Activated CD4-positive, alpha-beta memory T cell treated with anti-CD3 and anti-CD28 coated beads, Interleukin-2, amount 10 ng/mL, durations not matched to agents 7 days and 5 days (primary cell): ENCODE results near the gene GRAMD2A. TPM values are rescaled to one million over a fixed set of nuclear protein-coding genes. Genes with fewer than 3 reads are reported as not detected.

Source experiments
- CTCF ChIA-PET: fragments of 350-600 bp; sonication (Branson Sonifier 250); formaldehyde crosslinking; loops from one replicate; lab custom pipeline; 2021; ENCODE audit warnings: antibody characterized with exemption, inconsistent platforms; lab: Charles Lee
- POLR2A ChIA-PET: fragments of 350-600 bp; sonication (Branson Sonifier 250); formaldehyde crosslinking; loops from one replicate; lab custom pipeline; 2021; ENCODE audit warnings: antibody characterized with exemption; lab: Charles Lee
- DNase-seq: peaks from one replicate; pipeline ENCODE4 v3.0.0-alpha.2; 2020
- H3K27ac Mint-ChIP-seq: one replicate; pipeline ENCODE4 v1.8.0; 2021; ENCODE audit warnings: mild to moderate bottlenecking, mixed read lengths
- H3K27me3 Mint-ChIP-seq: one replicate; pipeline ENCODE4 v1.8.0; 2021; ENCODE audit warnings: mixed read lengths
- H3K36me3 Mint-ChIP-seq: one replicate; pipeline ENCODE4 v1.8.0; 2021; ENCODE audit warnings: low read depth, mixed read lengths
- H3K4me1 Mint-ChIP-seq: one replicate; pipeline ENCODE4 v1.8.0; 2021; ENCODE audit warnings: mixed read lengths
- H3K4me3 Mint-ChIP-seq: one replicate; pipeline ENCODE4 v1.8.0; 2021; ENCODE audit warnings: mild to moderate bottlenecking, mixed read lengths
- H3K9me3 Mint-ChIP-seq: one replicate; pipeline ENCODE4 v1.8.0; 2021; ENCODE audit warnings: mixed read lengths
- total RNA-seq, 2 experiments: library from RNA; stranded (reverse); gene quantifications; one replicate each; pipeline ENCODE4 v1.2.3, GENCODE V29; 2021

GRAMD2A gene
- total RNA-seq, 2 experiments from 2014 or later = not detected

DNA sequence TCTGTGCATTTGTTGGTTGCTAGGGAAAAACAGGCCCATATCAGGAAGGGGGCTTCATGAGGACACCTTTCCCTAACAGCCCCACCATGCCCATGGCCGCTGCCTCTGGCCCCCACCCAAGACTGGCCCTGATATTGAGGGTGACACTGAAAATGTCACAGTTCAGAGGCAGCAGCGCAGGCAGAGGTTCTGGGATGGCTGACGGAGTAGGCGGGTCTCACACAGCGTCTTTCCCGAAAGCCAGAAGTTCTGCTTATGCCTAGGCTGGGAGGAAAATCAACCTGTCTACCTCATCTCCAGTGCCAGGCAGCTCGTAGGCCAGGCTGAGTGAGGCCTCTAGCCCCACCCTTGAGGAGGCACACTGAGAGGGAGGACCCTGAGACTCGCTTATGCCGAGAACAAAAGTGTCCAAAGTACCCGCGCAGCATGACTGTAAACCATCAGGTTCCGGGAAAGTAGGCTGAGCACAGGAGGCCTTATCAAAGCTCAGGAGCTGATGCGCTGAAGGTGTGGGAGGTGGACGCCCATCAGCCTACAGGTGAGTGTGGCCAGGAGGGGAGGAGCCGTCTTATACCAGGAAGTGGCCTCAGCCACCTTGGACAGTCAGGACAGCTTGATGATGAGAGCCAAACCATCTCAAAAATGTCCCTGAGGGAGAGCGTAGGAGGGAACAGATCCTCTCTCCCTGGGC is 27.5 kb downstream of the GRAMD2A start:
- CTCF ChIA-PET = no interaction called here
- H3K4me3 Mint-ChIP-seq = no peak overlapping the region

DNA sequence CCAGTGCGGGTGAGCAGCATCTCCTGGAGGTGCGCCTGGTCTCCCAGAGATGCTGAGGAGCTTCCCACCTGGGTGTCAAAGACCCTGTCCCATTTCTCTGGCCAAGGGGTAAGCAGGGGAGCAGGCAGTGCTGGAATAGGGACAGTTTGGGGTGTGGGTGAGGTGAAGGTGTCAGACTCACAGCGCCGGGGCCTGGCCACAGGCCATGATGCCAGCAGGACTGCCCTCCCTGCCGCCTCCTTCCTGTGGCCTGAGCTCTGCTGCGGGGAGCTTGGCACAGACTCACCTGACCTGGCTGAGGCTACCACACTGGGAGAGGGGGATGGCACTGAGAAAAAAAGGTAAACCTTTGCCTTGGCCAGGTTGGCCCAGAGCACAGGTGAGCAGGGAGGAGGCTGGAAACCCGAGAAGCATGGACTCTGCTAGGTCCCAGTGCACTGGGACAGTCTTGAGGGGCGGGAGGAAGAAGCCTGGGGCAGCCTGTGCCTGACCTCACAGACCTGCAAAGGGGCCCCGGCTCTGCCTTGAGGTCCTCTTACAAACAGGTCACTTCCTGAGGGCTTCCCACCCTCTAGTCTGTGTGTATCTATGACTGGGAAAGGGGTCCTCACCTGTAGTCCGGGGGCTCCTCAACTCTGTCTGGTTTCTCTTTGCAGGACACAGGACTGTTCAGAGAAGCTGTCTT is 28.2 kb downstream of the GRAMD2A start:
- Mint-ChIP-seq H3K4me1 (peaks cover 15% of the 10 kb centered on the region), H3K36me3 (no peaks in the 10 kb centered on the region), H3K27me3 (no peaks in the 10 kb centered on the region), H3K4me3 (no peak overlapping the region), H3K27ac (no peak overlapping the region), H3K9me3 (no peaks in the 10 kb centered on the region)
- no peak for DNase-seq
- ChIA-PET CTCF (interaction anchor here (1.0 to 3.5 kb wide), 2 partner anchors 13 to 389 kb away, joined by 4 to 12 read pairs; no protein-coding TSS in a partner anchor), POLR2A (no interaction called here)

More for the DNA sequence above, 27.5 kb downstream of the GRAMD2A start:
- H3K27me3 Mint-ChIP-seq = peaks cover 2% of the 10 kb centered on the region
- no peak overlapping the region for H3K27ac Mint-ChIP-seq
- H3K9me3 Mint-ChIP-seq = no peaks in the 10 kb centered on the region
- no peaks in the 10 kb centered on the region for H3K36me3 Mint-ChIP-seq
- peaks cover 15% of the 10 kb centered on the region for H3K4me1 Mint-ChIP-seq
- POLR2A ChIA-PET = no interaction called here
- no peak for DNase-seq

DNA sequence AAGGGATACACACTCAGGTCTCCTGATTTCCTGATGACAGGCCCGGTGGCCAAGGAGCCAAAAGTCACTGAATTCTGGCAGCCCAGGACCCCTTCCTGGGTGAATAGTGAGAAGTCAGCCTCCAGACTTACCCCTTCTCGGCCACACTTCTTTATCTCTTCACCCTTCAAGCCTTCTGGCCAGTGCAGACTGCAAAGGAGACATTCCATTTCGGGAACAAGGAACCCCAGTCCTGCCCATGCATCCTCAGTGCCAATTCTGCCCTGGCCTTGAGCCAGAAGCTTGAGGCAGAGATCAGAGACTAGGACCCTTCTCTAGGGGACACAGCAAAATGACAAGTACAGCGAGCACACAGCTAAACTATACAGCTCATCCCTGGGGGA is 28.8 kb downstream of the GRAMD2A start:
- Mint-ChIP-seq H3K27ac (no peak overlapping the region), H3K27me3 (no peaks in the 10 kb centered on the region), H3K36me3 (no peaks in the 10 kb centered on the region), H3K9me3 (no peaks in the 10 kb centered on the region), H3K4me1 (peaks cover 15% of the 10 kb centered on the region), H3K4me3 (no peak overlapping the region)
- ChIA-PET POLR2A (interaction anchor here (1.0 kb wide), 1 partner anchor 62 kb away, joined by 3 read pairs; the partner anchor contains the start of gene PKM), CTCF (interaction anchor here (1.0 to 3.5 kb wide), 2 partner anchors 13 to 388 kb away, joined by 4 to 12 read pairs; no protein-coding TSS in a partner anchor)
- no peak for DNase-seq

DNA sequence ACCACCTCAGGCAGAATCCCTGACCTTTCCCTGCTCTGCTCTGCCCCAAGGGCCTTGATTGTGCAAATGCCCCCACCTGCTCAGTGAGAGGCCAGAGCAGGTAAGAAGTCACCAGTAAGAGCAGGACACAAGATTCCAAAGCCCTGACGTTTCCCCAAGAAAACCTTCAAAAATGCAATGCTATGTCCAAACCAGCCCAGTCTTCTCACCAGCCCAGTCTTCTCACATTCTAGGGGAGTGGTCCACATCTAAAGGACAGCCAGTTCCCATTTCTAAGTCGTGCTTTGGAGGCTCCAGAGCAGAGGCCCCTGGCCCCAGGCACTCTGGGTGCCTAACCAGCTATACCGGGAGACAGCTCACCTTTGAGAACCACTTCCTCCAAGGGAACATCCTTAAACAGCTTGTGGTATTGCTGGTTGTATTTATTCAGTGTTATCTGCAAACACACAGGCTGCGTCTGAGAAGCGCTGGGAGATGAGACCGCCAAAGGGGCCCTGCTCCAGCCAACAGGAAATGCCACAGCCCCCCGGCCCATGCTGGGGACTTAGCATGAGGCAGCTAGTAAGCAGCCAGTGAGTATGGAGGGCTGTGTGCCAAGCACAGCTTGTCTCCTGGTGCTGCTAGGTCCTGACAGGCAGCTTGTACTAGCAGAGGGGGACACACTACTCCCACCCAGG is 29.3 kb downstream of the GRAMD2A start:
- no peaks in the 10 kb centered on the region for H3K36me3 Mint-ChIP-seq
- CTCF ChIA-PET = interaction anchor here (1.0 to 3.5 kb wide), 2 partner anchors 12 to 387 kb away, joined by 4 to 12 read pairs; no protein-coding TSS in a partner anchor
- no peaks in the 10 kb centered on the region for H3K9me3 Mint-ChIP-seq
- peaks cover 15% of the 10 kb centered on the region for H3K4me1 Mint-ChIP-seq
- peak; percentile 31 for DNase-seq
- no peak overlapping the region for H3K4me3 Mint-ChIP-seq
- H3K27me3 Mint-ChIP-seq = no peaks in the 10 kb centered on the region
- H3K27ac Mint-ChIP-seq = no peak overlapping the region
- POLR2A ChIA-PET = interaction anchor here (1.0 kb wide), 1 partner anchor 63 kb away, joined by 3 read pairs; the partner anchor contains the start of gene PKM

DNA sequence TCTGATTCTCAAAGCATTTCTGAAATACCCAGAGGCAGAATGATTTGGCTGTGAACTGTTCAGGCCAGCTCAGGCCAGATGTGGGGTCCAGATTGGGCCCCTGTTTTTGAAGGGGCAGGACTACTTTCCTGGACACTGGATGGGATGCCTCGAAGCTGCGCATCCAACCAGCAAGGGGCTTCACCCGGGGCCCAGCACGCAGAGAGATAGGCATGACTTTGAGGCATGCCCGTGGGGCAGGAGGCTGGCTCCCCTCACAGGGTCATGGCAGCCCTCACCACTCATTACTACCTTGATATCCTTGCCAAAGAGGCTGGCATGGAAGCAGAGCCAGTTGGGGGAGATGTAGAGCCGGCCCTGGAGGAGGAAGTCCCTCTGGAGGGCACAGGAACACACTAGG is 30.1 kb downstream of the GRAMD2A start:
- no peaks in the 10 kb centered on the region for H3K9me3 Mint-ChIP-seq
- no peak for DNase-seq
- H3K4me1 Mint-ChIP-seq = peaks cover 15% of the 10 kb centered on the region
- H3K27me3 Mint-ChIP-seq = no peaks in the 10 kb centered on the region
- CTCF ChIA-PET = interaction anchor here (3.5 kb wide), 1 partner anchor 11 kb away, joined by 12 read pairs; no protein-coding TSS in a partner anchor
- POLR2A ChIA-PET = no interaction called here
- H3K27ac Mint-ChIP-seq = no peak overlapping the region
- no peak overlapping the region for H3K4me3 Mint-ChIP-seq
- no peaks in the 10 kb centered on the region for H3K36me3 Mint-ChIP-seq

DNA sequence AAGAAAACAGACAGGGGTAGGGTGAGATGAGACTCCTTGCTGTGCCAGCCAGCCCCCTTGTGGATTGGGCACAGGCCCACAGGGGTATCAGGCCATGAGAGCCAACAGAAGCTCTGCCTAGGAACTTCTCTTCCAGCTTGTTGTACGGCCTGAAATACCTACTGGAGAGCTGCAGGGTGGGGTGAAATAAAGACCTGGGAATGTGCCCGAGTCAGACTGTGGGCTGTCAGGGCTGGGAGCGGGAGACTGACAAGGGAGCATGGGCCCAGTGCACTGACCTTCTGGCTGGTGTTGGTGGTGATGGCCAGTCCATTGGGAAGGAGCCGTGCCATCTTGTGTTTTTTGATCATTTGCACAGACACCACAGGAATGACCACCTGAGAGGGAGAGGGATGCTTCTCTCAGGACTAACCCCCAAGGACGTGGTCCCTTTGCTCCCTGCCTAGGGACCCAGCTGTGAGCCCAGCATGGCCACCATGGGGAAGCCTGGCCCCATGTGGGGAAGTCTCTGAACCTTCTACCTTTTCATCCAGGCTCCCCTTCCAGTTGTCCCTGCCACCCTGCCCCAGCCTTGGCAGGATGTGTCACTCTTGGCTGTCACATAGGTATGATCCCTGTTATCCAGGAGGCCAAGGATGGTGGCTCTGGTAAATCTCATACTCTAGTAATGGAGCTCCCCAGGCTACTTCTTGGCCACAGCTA is 30.7 kb downstream of the GRAMD2A start:
- Mint-ChIP-seq H3K4me3 (no peak overlapping the region), H3K9me3 (no peaks in the 10 kb centered on the region), H3K36me3 (no peaks in the 10 kb centered on the region), H3K27ac (no peak overlapping the region), H3K27me3 (no peaks in the 10 kb centered on the region), H3K4me1 (peaks cover 15% of the 10 kb centered on the region)
- POLR2A ChIA-PET = no interaction called here
- DNase-seq = no peak
- CTCF ChIA-PET = interaction anchor here (3.5 kb wide), 1 partner anchor 11 kb away, joined by 12 read pairs; no protein-coding TSS in a partner anchor

DNA sequence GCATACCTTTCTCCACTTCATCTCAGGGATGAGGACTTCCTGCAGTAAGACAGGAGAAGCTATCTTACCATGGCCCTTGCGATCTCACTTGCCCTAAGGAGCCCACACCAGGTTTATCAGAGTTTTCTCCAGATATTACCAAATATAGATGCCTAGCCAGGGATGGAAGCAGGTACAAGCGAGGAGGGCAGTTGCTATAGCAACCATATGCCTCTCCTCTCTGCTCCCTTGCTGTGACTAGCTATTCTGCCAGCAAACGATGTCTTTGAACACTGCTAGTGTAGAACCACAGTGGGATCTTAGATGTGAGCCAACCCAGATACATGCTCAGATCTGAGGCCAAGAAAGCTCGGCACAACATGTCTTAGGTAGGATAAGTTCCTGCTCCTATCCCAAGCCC is 33.9 kb downstream of the GRAMD2A start:
- Mint-ChIP-seq H3K4me3 (no peak overlapping the region), H3K27ac (no peak overlapping the region)
- POLR2A ChIA-PET = no interaction called here

DNA sequence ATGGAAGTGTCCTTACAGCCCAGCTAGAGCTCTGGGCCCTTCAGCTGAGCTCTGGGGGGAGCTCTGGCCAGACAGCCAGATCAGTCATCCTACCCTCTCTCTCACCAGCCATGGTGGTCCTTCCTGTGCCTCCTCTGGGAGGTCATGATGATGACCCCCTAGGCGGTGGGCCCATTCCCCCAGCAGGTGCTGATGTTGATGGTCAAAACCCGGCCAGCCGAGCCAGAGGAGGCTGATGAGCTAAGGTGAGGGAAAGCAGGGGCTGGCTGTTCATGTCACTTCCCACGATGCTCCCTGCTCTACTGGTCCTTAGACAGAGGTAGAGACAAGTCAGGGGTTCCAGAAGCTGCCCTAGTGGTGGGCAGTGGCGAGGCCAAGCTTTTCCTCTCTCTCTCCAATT is 35.0 kb downstream of the GRAMD2A start:
- Mint-ChIP-seq H3K4me1 (no peaks in the 10 kb centered on the region), H3K9me3 (no peaks in the 10 kb centered on the region), H3K4me3 (no peak overlapping the region), H3K27me3 (peaks cover 4% of the 10 kb centered on the region), H3K27ac (no peak overlapping the region), H3K36me3 (no peaks in the 10 kb centered on the region)
- no peak for DNase-seq
- ChIA-PET CTCF (no interaction called here), POLR2A (no interaction called here)

More for the DNA sequence above, 33.9 kb downstream of the GRAMD2A start:
- CTCF ChIA-PET = no interaction called here
- Mint-ChIP-seq H3K4me1 (peaks cover 9% of the 10 kb centered on the region), H3K9me3 (no peaks in the 10 kb centered on the region), H3K27me3 (peaks cover 4% of the 10 kb centered on the region), H3K36me3 (no peaks in the 10 kb centered on the region)
- no peak for DNase-seq

DNA sequence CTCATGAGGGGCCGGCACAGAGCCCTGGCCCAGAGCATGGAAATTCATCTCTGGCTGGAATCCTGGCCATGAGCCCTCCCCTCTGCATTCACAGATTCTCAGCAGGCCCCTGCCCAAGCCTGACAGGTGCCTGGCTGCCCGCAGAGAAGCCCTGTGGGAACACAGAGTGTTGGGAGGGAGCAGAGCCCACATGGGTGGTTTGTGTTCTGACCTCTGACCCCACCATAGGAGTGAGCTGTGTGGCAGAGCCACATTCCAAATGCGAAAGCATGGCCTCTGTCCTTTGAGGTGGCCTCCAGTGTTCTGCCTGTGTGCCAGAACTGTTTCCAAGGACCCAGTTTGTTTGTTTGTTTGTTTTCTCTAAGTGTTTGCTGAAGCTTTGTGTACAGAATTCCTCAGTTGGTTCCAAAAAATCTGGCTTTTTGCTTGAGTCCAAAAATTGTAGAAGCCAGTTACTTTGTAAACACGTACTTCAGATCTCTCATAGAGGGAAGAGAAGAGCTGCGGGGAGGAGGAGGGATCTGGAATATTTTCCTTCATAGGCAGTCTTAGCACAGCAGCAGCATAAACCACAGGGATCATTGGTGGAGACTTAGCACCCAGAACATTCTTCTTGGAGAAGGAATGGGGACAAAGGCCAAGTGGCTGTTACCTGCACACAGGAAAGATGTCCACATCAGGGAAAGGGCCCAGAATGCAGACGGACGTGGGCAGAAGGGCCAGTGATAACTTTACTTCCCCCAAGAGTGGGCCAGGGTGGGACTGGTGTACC is 36.0 kb downstream of the GRAMD2A start:
- no peak for DNase-seq
- Mint-ChIP-seq H3K27ac (no peak overlapping the region), H3K36me3 (no peaks in the 10 kb centered on the region), H3K27me3 (peaks cover 4% of the 10 kb centered on the region), H3K9me3 (no peaks in the 10 kb centered on the region), H3K4me1 (no peaks in the 10 kb centered on the region), H3K4me3 (no peak overlapping the region)
- ChIA-PET CTCF (no interaction called here), POLR2A (no interaction called here)

DNA sequence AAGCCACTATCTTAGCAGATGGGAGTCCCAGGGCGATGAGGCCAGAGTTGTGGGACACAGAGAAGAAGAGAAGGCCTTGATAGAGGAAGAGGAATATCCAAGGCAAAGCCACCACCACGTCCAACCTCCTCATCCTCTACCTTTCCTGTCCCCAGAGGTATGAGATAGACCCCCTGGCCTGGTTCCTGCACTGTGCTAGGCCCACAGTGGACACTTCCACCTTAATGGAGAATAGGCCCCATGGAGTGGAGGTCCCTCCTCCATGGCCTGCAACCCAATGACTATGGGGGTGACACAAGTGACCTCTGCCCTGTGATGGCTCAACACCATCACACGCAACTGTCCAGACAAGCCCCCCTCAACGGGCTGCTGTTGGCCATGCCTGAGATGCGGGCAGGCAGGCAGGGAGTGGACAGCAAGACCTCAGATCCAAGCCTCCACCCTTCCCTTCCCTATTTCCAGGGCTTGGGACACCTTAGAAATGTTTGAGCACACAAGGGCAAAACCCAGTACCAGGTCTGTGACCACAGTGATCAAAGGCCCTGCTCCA is 36.8 kb downstream of the GRAMD2A start:
- Mint-ChIP-seq H3K27ac (no peak overlapping the region), H3K9me3 (no peaks in the 10 kb centered on the region), H3K4me1 (peaks cover 2% of the 10 kb centered on the region), H3K4me3 (no peak overlapping the region), H3K36me3 (no peaks in the 10 kb centered on the region), H3K27me3 (peaks cover 4% of the 10 kb centered on the region)
- ChIA-PET CTCF (no interaction called here), POLR2A (no interaction called here)
- no peak for DNase-seq

DNA sequence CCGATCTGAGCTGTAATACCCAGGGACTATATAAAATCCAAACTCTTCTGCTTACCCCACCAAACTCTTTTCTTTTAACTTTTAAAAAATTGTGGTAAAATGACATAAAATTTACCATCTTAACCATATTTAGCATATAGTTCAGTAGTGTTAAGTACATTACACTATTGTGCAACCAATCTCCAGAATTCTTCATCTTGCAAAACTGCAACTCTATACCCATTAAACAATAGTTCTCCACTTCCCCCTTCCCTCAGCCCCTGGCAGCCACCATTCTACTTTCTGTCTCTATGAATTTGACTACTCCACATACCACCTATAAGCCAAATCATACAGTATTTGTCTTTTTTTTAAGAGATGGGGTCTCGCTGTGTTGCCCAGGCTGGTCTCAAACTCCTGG is 40.7 kb downstream of the GRAMD2A start:
- ChIA-PET POLR2A (no interaction called here), CTCF (interaction anchor here (0.7 to 3.0 kb wide), 12 partner anchors 11 to 417 kb away, joined by 3 to 36 read pairs (median 7); no protein-coding TSS in a partner anchor)
- Mint-ChIP-seq H3K4me3 (no peak overlapping the region), H3K27me3 (peaks cover 4% of the 10 kb centered on the region), H3K4me1 (peaks cover 8% of the 10 kb centered on the region), H3K9me3 (no peaks in the 10 kb centered on the region), H3K36me3 (no peaks in the 10 kb centered on the region), H3K27ac (no peak overlapping the region)
- DNase-seq = no peak
